ENCODE data around the gene CEP44. TPM values are rescaled to one million over a fixed set of nuclear protein-coding genes. Genes with fewer than 3 reads are reported as not detected.

The CEP44 gene
- total RNA-seq, 1 donor from 2014 or later = 11.5 TPM

DNA sequence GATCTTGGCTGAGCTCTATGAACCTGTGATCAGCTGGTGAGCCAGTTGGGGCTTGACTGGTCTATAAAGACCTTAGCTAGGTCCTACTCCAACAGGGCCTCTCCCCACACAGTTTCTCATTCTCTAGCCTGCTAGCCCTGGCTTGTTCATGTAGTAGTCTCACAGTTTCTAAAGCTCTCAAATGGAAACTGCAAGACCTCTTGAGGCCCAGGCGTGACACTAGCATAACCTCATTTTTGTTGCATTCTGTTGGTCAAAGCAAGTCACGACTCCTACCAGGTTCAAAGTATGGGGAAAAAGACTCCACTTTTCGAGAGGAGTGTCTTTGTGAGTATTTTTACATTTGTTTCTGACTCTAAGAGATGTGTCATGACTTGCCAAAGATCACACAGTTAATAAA, 50.9 kb downstream of the CEP44 start:
- no peak overlapping the region for H3K27ac Mint-ChIP-seq (ENCODE audit: unreplicated experiment)
- Histone ChIP-seq H3K27me3 (ENCODE audit: insufficient read depth, low read length) (no peaks in the 10 kb centered on the region), H3K9me3 (ENCODE audit: insufficient read depth, low read depth, low read length) (no peaks in the 10 kb centered on the region), H3K79me2 (ENCODE audit: insufficient read depth, low read length) (no peaks in the 10 kb centered on the region), H3K27ac (ENCODE audit: low read depth, low read length) (no peak overlapping the region), H3K9ac (ENCODE audit: low read length) (no peak overlapping the region), H4K20me1 (ENCODE audit: insufficient read depth, low read length) (no peaks in the 10 kb centered on the region), H2AFZ (ENCODE audit: low read depth, low read length) (no peak overlapping the region), H3K4me2 (ENCODE audit: low read length) (no peak overlapping the region), H3K36me3 (ENCODE audit: insufficient read depth, low read length) (no peaks in the 10 kb centered on the region), H3K4me3 (ENCODE audit: insufficient read depth, low read depth, low read length) (no peak overlapping the region), H3K4me1 (ENCODE audit: insufficient read depth, low read length) (no peaks in the 10 kb centered on the region)
- no peaks in the 10 kb centered on the region for H3K36me3 Mint-ChIP-seq (ENCODE audit: low read depth, unreplicated experiment)
- no peak for DNase-seq (ENCODE audit: low read depth)
- no peak for FAIRE-seq
- no peaks in the 10 kb centered on the region for H3K9me3 Mint-ChIP-seq (ENCODE audit: unreplicated experiment)
- no peaks in the 10 kb centered on the region for H3K4me1 Mint-ChIP-seq (ENCODE audit: low read depth, unreplicated experiment)
- H3K4me3 Mint-ChIP-seq (ENCODE audit: unreplicated experiment) = no peak overlapping the region
- no peaks in the 10 kb centered on the region for H3K27me3 Mint-ChIP-seq (ENCODE audit: low read depth, unreplicated experiment)
- TF ChIP-seq, protein P1, sequence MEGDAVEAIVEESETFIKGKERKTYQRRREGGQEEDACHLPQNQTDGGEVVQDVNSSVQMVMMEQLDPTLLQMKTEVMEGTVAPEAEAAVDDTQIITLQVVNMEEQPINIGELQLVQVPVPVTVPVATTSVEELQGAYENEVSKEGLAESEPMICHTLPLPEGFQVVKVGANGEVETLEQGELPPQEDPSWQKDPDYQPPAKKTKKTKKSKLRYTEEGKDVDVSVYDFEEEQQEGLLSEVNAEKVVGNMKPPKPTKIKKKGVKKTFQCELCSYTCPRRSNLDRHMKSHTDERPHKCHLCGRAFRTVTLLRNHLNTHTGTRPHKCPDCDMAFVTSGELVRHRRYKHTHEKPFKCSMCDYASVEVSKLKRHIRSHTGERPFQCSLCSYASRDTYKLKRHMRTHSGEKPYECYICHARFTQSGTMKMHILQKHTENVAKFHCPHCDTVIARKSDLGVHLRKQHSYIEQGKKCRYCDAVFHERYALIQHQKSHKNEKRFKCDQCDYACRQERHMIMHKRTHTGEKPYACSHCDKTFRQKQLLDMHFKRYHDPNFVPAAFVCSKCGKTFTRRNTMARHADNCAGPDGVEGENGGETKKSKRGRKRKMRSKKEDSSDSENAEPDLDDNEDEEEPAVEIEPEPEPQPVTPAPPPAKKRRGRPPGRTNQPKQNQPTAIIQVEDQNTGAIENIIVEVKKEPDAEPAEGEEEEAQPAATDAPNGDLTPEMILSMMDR (IDR thresholded peaks at IDR 0.05; ENCODE audit: insufficient read depth, low read depth, low read length) = no peak
- TF ChIP-seq EZH2 (IDR thresholded peaks at IDR 0.05; ENCODE audit: insufficient read depth, low read length) = no peak

DNA sequence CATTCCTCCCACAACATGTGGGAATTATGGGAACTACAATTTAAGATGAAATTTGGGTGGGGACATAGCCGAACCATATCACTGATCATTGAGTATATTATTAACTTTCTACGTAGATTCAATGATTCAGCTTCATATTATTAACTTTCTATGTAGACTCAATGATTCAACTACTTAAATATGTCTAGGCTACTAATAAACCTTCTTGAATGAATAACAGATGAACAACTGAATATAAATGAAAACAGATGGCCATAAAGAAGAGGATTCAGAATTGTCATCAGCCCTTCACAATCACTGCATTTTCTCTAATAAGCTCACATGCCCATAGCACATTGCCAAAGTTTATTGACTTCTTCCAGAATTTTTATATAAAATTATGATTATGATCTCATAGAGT, 57.0 kb downstream of the CEP44 start:
- Histone ChIP-seq H3K27ac (ENCODE audit: low read depth, low read length) (no peak overlapping the region), H3K9ac (ENCODE audit: low read length) (no peak overlapping the region), H3K27me3 (ENCODE audit: insufficient read depth, low read length) (no peaks in the 10 kb centered on the region), H3K4me1 (ENCODE audit: insufficient read depth, low read length) (no peaks in the 10 kb centered on the region), H4K20me1 (ENCODE audit: insufficient read depth, low read length) (no peaks in the 10 kb centered on the region), H3K4me2 (ENCODE audit: low read length) (no peak overlapping the region), H2AFZ (ENCODE audit: low read depth, low read length) (no peak overlapping the region), H3K9me3 (ENCODE audit: insufficient read depth, low read depth, low read length) (no peaks in the 10 kb centered on the region), H3K4me3 (ENCODE audit: insufficient read depth, low read depth, low read length) (no peak overlapping the region), H3K36me3 (ENCODE audit: insufficient read depth, low read length) (no peaks in the 10 kb centered on the region), H3K79me2 (ENCODE audit: insufficient read depth, low read length) (no peaks in the 10 kb centered on the region)
- Mint-ChIP-seq H3K36me3 (ENCODE audit: low read depth, unreplicated experiment) (no peaks in the 10 kb centered on the region), H3K9me3 (ENCODE audit: unreplicated experiment) (peaks cover under 1% of the 10 kb centered on the region), H3K27me3 (ENCODE audit: low read depth, unreplicated experiment) (no peaks in the 10 kb centered on the region), H3K27ac (ENCODE audit: unreplicated experiment) (no peak overlapping the region), H3K4me1 (ENCODE audit: low read depth, unreplicated experiment) (no peaks in the 10 kb centered on the region), H3K4me3 (ENCODE audit: unreplicated experiment) (no peak overlapping the region)
- TF ChIP-seq EZH2 (IDR thresholded peaks at IDR 0.05; ENCODE audit: insufficient read depth, low read length) = no peak
- TF ChIP-seq, protein P1 (IDR thresholded peaks at IDR 0.05; ENCODE audit: insufficient read depth, low read depth, low read length) = no peak
- FAIRE-seq = peak; percentile 47
- no peak for DNase-seq (ENCODE audit: low read depth)

DNA sequence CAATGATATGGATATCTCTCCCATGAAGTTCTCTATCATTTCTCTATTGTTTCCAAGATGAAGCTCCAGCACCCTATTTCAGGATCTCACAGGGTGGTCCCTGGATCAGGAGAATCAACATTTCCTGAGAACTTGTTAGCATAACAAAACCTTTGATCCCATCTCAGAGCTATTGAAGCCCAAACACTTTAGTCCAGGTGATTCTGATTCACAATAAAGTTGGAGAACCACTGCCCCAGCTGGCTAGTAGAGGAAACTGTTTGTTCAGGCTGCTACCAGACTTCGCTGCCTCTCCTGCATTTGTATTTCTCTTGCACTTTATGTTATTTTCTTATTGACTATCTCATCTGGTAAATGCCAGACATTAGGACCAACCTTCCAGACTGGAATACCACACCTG, 65.4 kb downstream of the CEP44 start:
- no peak for DNase-seq (ENCODE audit: low read depth)
- H3K9ac ChIP-seq (ENCODE audit: low read length) = no peak overlapping the region
- Mint-ChIP-seq H3K36me3 (ENCODE audit: low read depth, unreplicated experiment) (no peaks in the 10 kb centered on the region), H3K27ac (ENCODE audit: unreplicated experiment) (no peak overlapping the region), H3K4me1 (ENCODE audit: low read depth, unreplicated experiment) (no peaks in the 10 kb centered on the region), H3K4me3 (ENCODE audit: unreplicated experiment) (no peak overlapping the region), H3K27me3 (ENCODE audit: low read depth, unreplicated experiment) (no peaks in the 10 kb centered on the region), H3K9me3 (ENCODE audit: unreplicated experiment) (peaks cover 8% of the 10 kb centered on the region)
- no peaks in the 10 kb centered on the region for H3K79me2 ChIP-seq (ENCODE audit: insufficient read depth, low read length)
- H3K9me3 ChIP-seq (ENCODE audit: insufficient read depth, low read depth, low read length) = no peaks in the 10 kb centered on the region
- H3K36me3 ChIP-seq (ENCODE audit: insufficient read depth, low read length) = no peaks in the 10 kb centered on the region
- no peaks in the 10 kb centered on the region for H3K27me3 ChIP-seq (ENCODE audit: insufficient read depth, low read length)
- no peak overlapping the region for H3K4me3 ChIP-seq (ENCODE audit: insufficient read depth, low read depth, low read length)
- no peaks in the 10 kb centered on the region for H3K4me1 ChIP-seq (ENCODE audit: insufficient read depth, low read length)
- TF ChIP-seq EZH2 (IDR thresholded peaks at IDR 0.05; ENCODE audit: insufficient read depth, low read length) = no peak
- TF ChIP-seq, protein P1 (IDR thresholded peaks at IDR 0.05; ENCODE audit: insufficient read depth, low read depth, low read length) = no peak
- no peak overlapping the region for H2AFZ ChIP-seq (ENCODE audit: low read depth, low read length)
- H3K27ac ChIP-seq (ENCODE audit: low read depth, low read length) = no peak overlapping the region
- no peak for FAIRE-seq
- no peak overlapping the region for H3K4me2 ChIP-seq (ENCODE audit: low read length)
- no peaks in the 10 kb centered on the region for H4K20me1 ChIP-seq (ENCODE audit: insufficient read depth, low read length)
